Neural cell (in vitro differentiated cells): ENCODE data around the gene LRP8. TPM values are rescaled to one million over a fixed set of nuclear protein-coding genes. Genes with fewer than 3 reads are reported as not detected.

Source experiments
- H2AFZ ChIP-seq: fragments of 200-600, 300-800 bp; sonication (generic), shearing (Covaris generic); 2 replicates; pipeline ENCODE4 v1.6.0; 2014; ENCODE audit warnings: low read depth, mild to moderate bottlenecking, antibody characterized with exemption, low read length, moderate library complexity
- H3F3A ChIP-seq: fragments of 200-600 bp; shearing (Covaris generic); 2 replicates; pipeline ENCODE4 v1.6.1; 2016; ENCODE audit warnings: mild to moderate bottlenecking, moderate library complexity, mixed read lengths, antibody characterized with exemption, low read length; ENCODE audit not compliant: insufficient read depth, poor library complexity, severe bottlenecking
- H3K27ac ChIP-seq: fragments of 200-600, 300-800 bp; sonication (generic), shearing (Covaris generic); 2 replicates; pipeline ENCODE4 v1.5.1; 2014; ENCODE audit warnings: mild to moderate bottlenecking, low read length, moderate library complexity
- H3K27me3 ChIP-seq: fragments of 300-800, 200-600 bp; sonication (generic), shearing (Covaris generic); 2 replicates; pipeline ENCODE4 v1.6.0; 2014; ENCODE audit warnings: mild to moderate bottlenecking, low read depth, low read length, moderate library complexity; ENCODE audit not compliant: insufficient read depth
- H3K36me3 ChIP-seq: fragments of 300-800, 200-600 bp; sonication (generic), shearing (Covaris generic); 2 replicates; pipeline ENCODE4 v1.5.1; 2014; ENCODE audit warnings: mild to moderate bottlenecking, antibody characterized with exemption, low read length, moderate library complexity; ENCODE audit not compliant: insufficient read depth
- H3K4me2 ChIP-seq: fragments of 300-800, 200-600 bp; sonication (generic), shearing (Covaris generic); 2 replicates; pipeline ENCODE4 v1.6.0; 2014; ENCODE audit warnings: mild to moderate bottlenecking, low read length
- H3K4me3 ChIP-seq: fragments of 300-800, 200-600 bp; sonication (generic), shearing (Covaris generic); 2 replicates; pipeline ENCODE4 v1.5.1; 2014; ENCODE audit warnings: mild to moderate bottlenecking, low read length, moderate library complexity
- H3K79me2 ChIP-seq: fragments of 200-600 bp; shearing (Covaris generic); replicated peaks from 2 replicates; pipeline ENCODE4 v1.6.0; 2014; ENCODE audit warnings: mild to moderate bottlenecking, low read length, moderate library complexity; ENCODE audit not compliant: insufficient read depth
- H3K9ac ChIP-seq: fragments of 300-800, 200-600 bp; sonication (generic), shearing (Covaris generic); 2 replicates; pipeline ENCODE4 v1.6.1; 2016; ENCODE audit warnings: mild to moderate bottlenecking, low read length, mixed read lengths
- H3K9me2 ChIP-seq: fragments of 200-600 bp; shearing (Covaris generic); 2 replicates; pipeline ENCODE4 v1.6.1; 2016; ENCODE audit warnings: mild to moderate bottlenecking, low read length, mixed read lengths; ENCODE audit not compliant: insufficient read depth
- H3K9me3 ChIP-seq: fragments of 200-600, 300-800 bp; sonication (generic), shearing (Covaris generic); 2 replicates; pipeline ENCODE4 v1.6.1; 2016; ENCODE audit warnings: mild to moderate bottlenecking, mixed run types, low read length, moderate library complexity, mixed read lengths
- H4K20me1 ChIP-seq: fragments of 200-600 bp; shearing (Covaris generic); 2 replicates; pipeline ENCODE4 v1.6.1; 2016; ENCODE audit warnings: mild to moderate bottlenecking, mixed run types; ENCODE audit not compliant: insufficient read depth
- EP300 ChIP-seq: fragments of 450-650 bp; conservative IDR thresholded peaks from 2 replicates; pipeline ENCODE4 v1.6.1; 2014; ENCODE audit warnings: antibody characterized with exemption, mild to moderate bottlenecking, moderate library complexity; ENCODE audit not compliant: poor library complexity, severe bottlenecking
- EZH2 ChIP-seq: fragments of 200-600, 300-800 bp; shearing (Covaris generic), sonication (generic); IDR thresholded peaks from 2 replicates; pipeline ENCODE4 v1.6.1; 2014; ENCODE audit warnings: antibody characterized with exemption, low read length, borderline replicate concordance, mild to moderate bottlenecking; ENCODE audit not compliant: insufficient read depth, poor library complexity, severe bottlenecking
- MXI1 ChIP-seq: fragments of 450-650 bp; conservative IDR thresholded peaks from 2 replicates; pipeline ENCODE4 v1.6.1; 2014; ENCODE audit warnings: antibody characterized with exemption, mild to moderate bottlenecking; ENCODE audit not compliant: poor library complexity, severe bottlenecking
- POLR2AphosphoS5 ChIP-seq: IDR thresholded peaks from 2 replicates; pipeline ENCODE4 v1.6.1; 2012
- RAD21 ChIP-seq: fragments of 450-650 bp; conservative IDR thresholded peaks from 2 replicates; pipeline ENCODE4 v1.6.1; 2014; ENCODE audit warnings: antibody characterized with exemption, mild to moderate bottlenecking, moderate library complexity
- SMC3 ChIP-seq: fragments of 450-650 bp; conservative IDR thresholded peaks from 2 replicates; pipeline ENCODE4 v1.6.1; 2014; ENCODE audit warnings: antibody characterized with exemption, mild to moderate bottlenecking, moderate library complexity; ENCODE audit not compliant: poor library complexity
- TAF1 ChIP-seq: IDR thresholded peaks from 2 replicates; pipeline ENCODE4 v1.6.1; 2012; ENCODE audit warnings: low read depth
- polyA plus RNA-seq: library from polyadenylated mRNA; depleted of rRNA; stranded (reverse); fragments of >200 nt; gene quantifications from 2 replicates; pipeline ENCODE4 v1.2.3, GENCODE V29; 2014
- TF ChIP-seq, protein P1 (sequence below): fragments of 450-650 bp; IDR thresholded peaks from 2 replicates; pipeline ENCODE4 v1.5.1; 2014; ENCODE audit warnings: antibody characterized with exemption, mild to moderate bottlenecking, moderate library complexity; ENCODE audit not compliant: poor library complexity, severe bottlenecking
- TF ChIP-seq, protein P2 (sequence below): IDR thresholded peaks from 2 replicates; pipeline ENCODE4 v1.6.1; 2012; ENCODE audit warnings: borderline replicate concordance

Gene LRP8
- polyA plus RNA-seq, 1 donor from 2014 or later, result 65.8 TPM

DNA sequence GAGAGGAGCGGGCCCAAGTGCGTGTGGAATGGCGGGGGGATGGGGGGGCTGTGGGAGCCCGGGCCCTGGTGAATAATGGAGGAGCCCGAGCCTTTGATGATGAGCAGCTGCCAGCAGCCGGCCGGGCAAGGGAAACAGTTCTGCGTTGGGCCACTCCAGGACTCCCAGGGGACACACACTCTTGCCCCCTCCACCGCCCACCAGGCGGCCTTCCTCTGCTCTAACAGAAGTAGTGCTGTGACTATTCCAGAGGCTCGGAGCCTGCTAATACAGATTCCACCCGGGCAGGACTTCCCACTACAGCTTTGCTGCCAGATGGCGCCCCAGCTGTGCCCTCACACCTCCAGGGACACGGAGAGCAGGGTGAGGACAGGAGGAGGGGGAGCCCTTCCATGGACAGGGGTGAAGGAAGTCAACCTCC is 48.2 kb upstream of the LRP8 start:
- no peak overlapping the region for H3K4me2 ChIP-seq
- H3K79me2 ChIP-seq, result no peaks in the 10 kb centered on the region
- H3K9ac ChIP-seq, result no peak overlapping the region

GRCh38 chr1:53375440-53375839 is 47.6 kb upstream of the LRP8 start:
- Histone ChIP-seq H3K4me3 (no peak overlapping the region), H4K20me1 (no peaks in the 10 kb centered on the region), H3K27ac (no peak overlapping the region), H3K9ac (no peak overlapping the region), H2AFZ (no peak overlapping the region), H3K27me3 (no peaks in the 10 kb centered on the region), H3K36me3 (no peaks in the 10 kb centered on the region), H3K9me3 (no peaks in the 10 kb centered on the region), H3K9me2 (no peaks in the 10 kb centered on the region), H3K4me2 (no peak overlapping the region), H3F3A (no peaks in the 10 kb centered on the region), H3K79me2 (no peaks in the 10 kb centered on the region)
- TF ChIP-seq, protein P1, sequence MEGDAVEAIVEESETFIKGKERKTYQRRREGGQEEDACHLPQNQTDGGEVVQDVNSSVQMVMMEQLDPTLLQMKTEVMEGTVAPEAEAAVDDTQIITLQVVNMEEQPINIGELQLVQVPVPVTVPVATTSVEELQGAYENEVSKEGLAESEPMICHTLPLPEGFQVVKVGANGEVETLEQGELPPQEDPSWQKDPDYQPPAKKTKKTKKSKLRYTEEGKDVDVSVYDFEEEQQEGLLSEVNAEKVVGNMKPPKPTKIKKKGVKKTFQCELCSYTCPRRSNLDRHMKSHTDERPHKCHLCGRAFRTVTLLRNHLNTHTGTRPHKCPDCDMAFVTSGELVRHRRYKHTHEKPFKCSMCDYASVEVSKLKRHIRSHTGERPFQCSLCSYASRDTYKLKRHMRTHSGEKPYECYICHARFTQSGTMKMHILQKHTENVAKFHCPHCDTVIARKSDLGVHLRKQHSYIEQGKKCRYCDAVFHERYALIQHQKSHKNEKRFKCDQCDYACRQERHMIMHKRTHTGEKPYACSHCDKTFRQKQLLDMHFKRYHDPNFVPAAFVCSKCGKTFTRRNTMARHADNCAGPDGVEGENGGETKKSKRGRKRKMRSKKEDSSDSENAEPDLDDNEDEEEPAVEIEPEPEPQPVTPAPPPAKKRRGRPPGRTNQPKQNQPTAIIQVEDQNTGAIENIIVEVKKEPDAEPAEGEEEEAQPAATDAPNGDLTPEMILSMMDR, result no peak

More for the DNA sequence above, 48.2 kb upstream of the LRP8 start:
- Histone ChIP-seq H2AFZ (no peak overlapping the region), H3F3A (no peaks in the 10 kb centered on the region), H4K20me1 (no peaks in the 10 kb centered on the region), H3K36me3 (no peaks in the 10 kb centered on the region), H3K9me3 (no peaks in the 10 kb centered on the region), H3K4me3 (no peak overlapping the region), H3K27ac (no peak overlapping the region), H3K27me3 (no peaks in the 10 kb centered on the region), H3K9me2 (no peaks in the 10 kb centered on the region)
- TF ChIP-seq SMC3 (no peak), MXI1 (no peak), POLR2AphosphoS5 (no peak), RAD21 (no peak), EZH2 (no peak), TAF1 (no peak), EP300 (no peak)
- TF ChIP-seq, protein P2, sequence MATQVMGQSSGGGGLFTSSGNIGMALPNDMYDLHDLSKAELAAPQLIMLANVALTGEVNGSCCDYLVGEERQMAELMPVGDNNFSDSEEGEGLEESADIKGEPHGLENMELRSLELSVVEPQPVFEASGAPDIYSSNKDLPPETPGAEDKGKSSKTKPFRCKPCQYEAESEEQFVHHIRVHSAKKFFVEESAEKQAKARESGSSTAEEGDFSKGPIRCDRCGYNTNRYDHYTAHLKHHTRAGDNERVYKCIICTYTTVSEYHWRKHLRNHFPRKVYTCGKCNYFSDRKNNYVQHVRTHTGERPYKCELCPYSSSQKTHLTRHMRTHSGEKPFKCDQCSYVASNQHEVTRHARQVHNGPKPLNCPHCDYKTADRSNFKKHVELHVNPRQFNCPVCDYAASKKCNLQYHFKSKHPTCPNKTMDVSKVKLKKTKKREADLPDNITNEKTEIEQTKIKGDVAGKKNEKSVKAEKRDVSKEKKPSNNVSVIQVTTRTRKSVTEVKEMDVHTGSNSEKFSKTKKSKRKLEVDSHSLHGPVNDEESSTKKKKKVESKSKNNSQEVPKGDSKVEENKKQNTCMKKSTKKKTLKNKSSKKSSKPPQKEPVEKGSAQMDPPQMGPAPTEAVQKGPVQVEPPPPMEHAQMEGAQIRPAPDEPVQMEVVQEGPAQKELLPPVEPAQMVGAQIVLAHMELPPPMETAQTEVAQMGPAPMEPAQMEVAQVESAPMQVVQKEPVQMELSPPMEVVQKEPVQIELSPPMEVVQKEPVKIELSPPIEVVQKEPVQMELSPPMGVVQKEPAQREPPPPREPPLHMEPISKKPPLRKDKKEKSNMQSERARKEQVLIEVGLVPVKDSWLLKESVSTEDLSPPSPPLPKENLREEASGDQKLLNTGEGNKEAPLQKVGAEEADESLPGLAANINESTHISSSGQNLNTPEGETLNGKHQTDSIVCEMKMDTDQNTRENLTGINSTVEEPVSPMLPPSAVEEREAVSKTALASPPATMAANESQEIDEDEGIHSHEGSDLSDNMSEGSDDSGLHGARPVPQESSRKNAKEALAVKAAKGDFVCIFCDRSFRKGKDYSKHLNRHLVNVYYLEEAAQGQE, result no peak
- TF ChIP-seq, protein P1, result no peak
